HepG2 (cell line): ENCODE measurements around the gene NMUR2. TPM values are rescaled to one million over a fixed set of nuclear protein-coding genes. Genes with fewer than 3 reads are reported as not detected.

Source experiments
- ATAC-seq: fragments of 200-7000 bp; cut with Tn5 transposase; 3 replicates; pipeline ENCODE4 v1.9.1; 2020; ENCODE audit warnings: mild to moderate bottlenecking, moderate library complexity
- BruUV-seq: library from RNA; stranded (reverse); fragments of 400-500 nt; replicated peaks from 2 replicates; lab custom pipeline; 2021; lab: Mats Ljungman, UMichigan
- CTCF ChIA-PET: fragments of 300-600 bp; formaldehyde crosslinking; extraction: SDS; loops from one replicate; lab custom pipeline; 2021; ENCODE audit warnings: low total read pairs, inconsistent platforms, low intra/inter-chr PET ratio; lab: Yijun Ruan, JAX
- POLR2A ChIA-PET: fragments of 350-600 bp; sonication (Branson Sonifier 250); formaldehyde crosslinking; loops from one replicate; lab custom pipeline; 2020; ENCODE audit warnings: antibody characterized with exemption, inconsistent platforms; lab: Yijun Ruan, JAX
- DNase-seq: peaks from one replicate; pipeline ENCODE4 v3.0.0-alpha.2; 2015; ENCODE audit warnings: low spot score
- FAIRE-seq: peaks from 3 replicates; lab custom pipeline; 2011; peaks lifted over from hg19 to GRCh38; lab: Jason Lieb, UNC
- H2AFZ ChIP-seq: one replicate; pipeline ENCODE4 v1.6.1; 2011; ENCODE audit warnings: low read length, inconsistent platforms
- H3K27ac ChIP-seq: fragments of 300-600 bp; 3 replicates; pipeline ENCODE4 v1.8.0; 2011; ENCODE audit warnings: mixed run types, mild to moderate bottlenecking, mixed read lengths, low read length, inconsistent platforms; ENCODE audit not compliant: insufficient read depth; ENCODE audit errors: extremely low read length
- H3K27me3 ChIP-seq, 2 experiments: fragments of 200-600 bp in 1 of 2; 2 replicates in 1 of 2; 3 replicates in 1 of 2; pipeline versions ENCODE4 v1.6.0 to v1.8.0; 2011; ENCODE audit warnings: low read length in 2 of 2, mild to moderate bottlenecking in 2 of 2, moderate library complexity in 2 of 2, inconsistent platforms in 1 of 2; ENCODE audit not compliant: insufficient read depth in 2 of 2, control insufficient read depth in 1 of 2
- H3K36me3 ChIP-seq, 2 experiments: fragments of 200-600 bp in 1 of 2; replicated peaks in 1 of 2; 2 replicates in 1 of 2; 3 replicates in 1 of 2; pipeline versions ENCODE4 v1.5.1 to v1.8.0; 2011; ENCODE audit warnings: low read length in 2 of 2, inconsistent platforms in 1 of 2; ENCODE audit not compliant: insufficient read depth in 2 of 2, control insufficient read depth in 1 of 2
- H3K4me1 ChIP-seq: 2 replicates; pipeline ENCODE4 v1.5.1; 2012; ENCODE audit warnings: low read length, inconsistent platforms; ENCODE audit not compliant: insufficient read depth
- H3K4me2 ChIP-seq: 2 replicates; pipeline ENCODE4 v1.6.0; 2011; ENCODE audit warnings: low read depth, low read length, inconsistent platforms
- H3K4me3 ChIP-seq, 3 experiments: fragments of 200-600 bp in 1 of 3; sonication (generic), shearing (Covaris generic) in 1 of 3; replicated peaks in 1 of 3; 2 replicates each; pipeline ENCODE4 v1.5.1; 2011 to 2016; ENCODE audit warnings: low read length in 3 of 3, inconsistent platforms in 2 of 3, low read depth in 2 of 3, mild to moderate bottlenecking in 2 of 3, control low read depth in 1 of 3, mixed read lengths in 1 of 3; ENCODE audit not compliant: insufficient read depth in 1 of 3
- H3K79me2 ChIP-seq: one replicate; pipeline ENCODE4 v1.6.1; 2011; ENCODE audit warnings: low read length, inconsistent platforms; ENCODE audit not compliant: insufficient read depth
- H3K9ac ChIP-seq: 2 replicates; pipeline ENCODE4 v1.6.0; 2011; ENCODE audit warnings: mild to moderate bottlenecking, low read depth, low read length, inconsistent platforms; ENCODE audit not compliant: insufficient read depth
- H3K9me3 ChIP-seq: 2 replicates; pipeline ENCODE4 v1.5.1; 2012; ENCODE audit warnings: mild to moderate bottlenecking, low read length
- H4K20me1 ChIP-seq: 2 replicates; pipeline ENCODE4 v1.6.0; 2011; ENCODE audit warnings: inconsistent platforms, mild to moderate bottlenecking, low read length, moderate library complexity; ENCODE audit not compliant: insufficient read depth
- BHLHE40 ChIP-seq: IDR thresholded peaks from 2 replicates; pipeline ENCODE4 v1.6.1; 2011; ENCODE audit warnings: low read length, improper control_type of control experiment
- HOXA3 ChIP-seq: sonication (generic); formaldehyde crosslinking; IDR thresholded peaks from 2 replicates; pipeline ENCODE4 v1.5.0; 2020; ENCODE audit warnings: missing genetic modification reagents
- NR2C2 ChIP-seq: sonication (generic); formaldehyde crosslinking; IDR thresholded peaks from 2 replicates; pipeline ENCODE4 v1.4.0; 2020; ENCODE audit warnings: missing genetic modification reagents, mild to moderate bottlenecking, moderate library complexity, borderline replicate concordance
- PCBP2 ChIP-seq: fragments of 200-400 bp; formaldehyde crosslinking; optimal IDR thresholded peaks from 2 replicates; pipeline ENCODE3; 2018; ENCODE audit warnings: low read length, low read depth; ENCODE audit not compliant: poor library complexity, severe bottlenecking
- RELA ChIP-seq: sonication (generic); formaldehyde crosslinking; IDR thresholded peaks from 2 replicates; pipeline ENCODE4 v1.4.0; 2020; ENCODE audit warnings: missing genetic modification reagents
- RFX5 ChIP-seq: IDR thresholded peaks from 2 replicates; pipeline ENCODE4 v1.6.1; 2011; ENCODE audit warnings: low read depth, low read length, improper control_type of control experiment
- ZFP90 ChIP-seq: sonication (generic); formaldehyde crosslinking; IDR thresholded peaks from 2 replicates; pipeline ENCODE4 v1.8.0; 2022; ENCODE audit warnings: missing genetic modification reagents, mild to moderate bottlenecking, inconsistent platforms, borderline replicate concordance
- ZKSCAN5 ChIP-seq: sonication (generic); formaldehyde crosslinking; IDR thresholded peaks from 2 replicates; pipeline ENCODE4 v1.5.1; 2020; ENCODE audit warnings: mild to moderate bottlenecking, missing genetic modification reagents
- ZNF143 ChIP-seq: sonication (generic); formaldehyde crosslinking; IDR thresholded peaks from 2 replicates; pipeline ENCODE4 v1.4.0; 2020; ENCODE audit warnings: missing genetic modification reagents
- ZNF207 ChIP-seq: fragments of 450-650 bp; IDR thresholded peaks from 2 replicates; pipeline ENCODE4 v1.6.1; 2016; ENCODE audit warnings: antibody characterized with exemption, borderline replicate concordance
- ZNF224 ChIP-seq: sonication (generic); formaldehyde crosslinking; IDR thresholded peaks from 2 replicates; pipeline ENCODE4 v1.5.0; 2020; ENCODE audit warnings: mild to moderate bottlenecking, missing genetic modification reagents
- ZNF549 ChIP-seq: sonication (generic); formaldehyde crosslinking; IDR thresholded peaks from 2 replicates; pipeline ENCODE4 v1.5.0; 2020; ENCODE audit warnings: missing genetic modification reagents
- WGBS: methylation state at CpG from one replicate; pipeline ENCODE4 v1.1.6; 2017; ENCODE audit warnings: low lambda C conversion rate; 5-methylcytosine and 5-hydroxymethylcytosine counted together
- in situ Hi-C: cut with HindIII; loops from 2 replicates; pipeline ENCODE4 v1.10.0; 2017; ENCODE audit warnings: low pct_unique_long_range_greater_than_20kb; ENCODE audit not compliant: extremely low pct_ligation_motif_present
- intact Hi-C: fragments of 100-400 bp; cut with micrococcal nuclease; formaldehyde crosslinking; loops from one replicate; pipeline ENCODE4 v1.10.0; 2022; ENCODE audit not compliant: unreplicated experiment
- polyA plus RNA-seq, 8 experiments: library from polyadenylated mRNA; depleted of rRNA in 3 of 8; stranded (reverse) in 7 of 8; unstranded in 1 of 8; fragments of >200 nt; fragmentation: Illumina TruSeq in 4 of 8; extraction: Trizol in 4 of 8; gene quantifications; 2 replicates each; pipeline versions ENCODE4 v1.2.1 to v1.2.3, GENCODE V29; 2011 to 2016; ENCODE audit warnings: low read depth in 4 of 8, missing spikeins in 1 of 8, mixed read lengths in 1 of 8; ENCODE audit not compliant: insufficient read depth in 1 of 8
- total RNA-seq, 5 experiments: library from RNA; depleted of rRNA; stranded (reverse); fragments of >200 nt; fragmentation: Illumina TruSeq; extraction: Trizol; gene quantifications; 2 replicates each; pipeline ENCODE4 v1.2.3, GENCODE V29; 2016; ENCODE audit warnings: low read depth in 1 of 5
- TF ChIP-seq, protein P1 (sequence below): IDR thresholded peaks from 2 replicates; pipeline ENCODE4 v1.6.1; 2016; ENCODE audit warnings: low read depth, borderline replicate concordance
- TF ChIP-seq, protein P2 (sequence below): sonication (generic); formaldehyde crosslinking; IDR thresholded peaks from 2 replicates; pipeline ENCODE4 v1.5.0; 2020; ENCODE audit warnings: missing genetic modification reagents

Gene NMUR2
- total and polyA plus RNA-seq, 2 of the 13 experiments (the other 11 are each of a cell fraction or from before 2014, with no cell fraction given), result not detected

DNA sequence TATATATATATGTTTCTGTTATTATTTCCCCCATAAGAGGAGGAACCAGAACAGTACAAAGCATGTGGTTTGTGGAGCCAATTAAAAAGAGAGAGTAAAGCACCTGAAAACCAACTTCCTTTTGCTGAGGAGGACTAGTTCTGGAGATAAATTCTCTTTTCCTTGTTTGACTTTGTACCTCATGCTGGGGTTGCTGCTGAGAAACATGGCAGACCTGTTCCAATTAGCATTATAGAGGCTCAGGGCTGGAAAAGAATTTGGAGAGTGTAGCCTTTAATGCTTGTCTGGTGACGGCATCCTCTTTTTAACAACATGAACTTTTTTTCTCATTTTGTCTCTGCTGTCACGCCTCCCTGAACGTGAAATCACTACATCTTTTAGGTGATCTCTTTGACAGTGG lies 32.8 kb upstream of the NMUR2 start:
- no peak for FAIRE-seq
- Histone ChIP-seq H3K4me2 (no peak overlapping the region), H3K4me1 (no peaks in the 10 kb centered on the region), H2AFZ (no peak overlapping the region), H3K9ac (no peak overlapping the region), H3K4me3 (no peak overlapping the region), H3K36me3 (no peaks in the 10 kb centered on the region), H3K27ac (no peak overlapping the region), H3K9me3 (no peaks in the 10 kb centered on the region), H3K79me2 (no peaks in the 10 kb centered on the region), H4K20me1 (no peaks in the 10 kb centered on the region), H3K27me3 (no peaks in the 10 kb centered on the region)
- ChIA-PET POLR2A (no interaction called here), CTCF (no interaction called here)
- intact Hi-C loops (no loop called here), in situ Hi-C loops (no loop called here)
- TF ChIP-seq BHLHE40 (no peak), ZNF207 (no peak), ZFP90 (CRISPR knock-in tag) (no peak), ZNF224 (CRISPR knock-in tag) (no peak), HOXA3 (no peak), ZKSCAN5 (CRISPR knock-in tag) (no peak), NR2C2 (no peak), ZNF143 (CRISPR knock-in tag) (no peak), ZNF549 (CRISPR knock-in tag) (no peak), RFX5 (no peak), PCBP2 (no peak), RELA (CRISPR knock-in tag) (no peak)
- TF ChIP-seq, protein P1, sequence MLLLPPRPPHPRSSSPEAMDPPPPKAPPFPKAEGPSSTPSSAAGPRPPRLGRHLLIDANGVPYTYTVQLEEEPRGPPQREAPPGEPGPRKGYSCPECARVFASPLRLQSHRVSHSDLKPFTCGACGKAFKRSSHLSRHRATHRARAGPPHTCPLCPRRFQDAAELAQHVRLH (CRISPR knock-in tag), result no peak
- TF ChIP-seq, protein P2, sequence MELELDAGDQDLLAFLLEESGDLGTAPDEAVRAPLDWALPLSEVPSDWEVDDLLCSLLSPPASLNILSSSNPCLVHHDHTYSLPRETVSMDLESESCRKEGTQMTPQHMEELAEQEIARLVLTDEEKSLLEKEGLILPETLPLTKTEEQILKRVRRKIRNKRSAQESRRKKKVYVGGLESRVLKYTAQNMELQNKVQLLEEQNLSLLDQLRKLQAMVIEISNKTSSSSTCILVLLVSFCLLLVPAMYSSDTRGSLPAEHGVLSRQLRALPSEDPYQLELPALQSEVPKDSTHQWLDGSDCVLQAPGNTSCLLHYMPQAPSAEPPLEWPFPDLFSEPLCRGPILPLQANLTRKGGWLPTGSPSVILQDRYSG (CRISPR knock-in tag), result no peak
- no peak for DNase-seq
- no peak for ATAC-seq
- no TSS peak for BruUV-seq
- WGBS, result 2% methylated on average over 3 of the region's 3 CpGs
